ENCODE results near the gene ART1. TPM values are rescaled to one million over a fixed set of nuclear protein-coding genes. Genes with fewer than 3 reads are reported as not detected.

The ART1 gene
- total and polyA plus RNA-seq, 2 of the 4 experiments (the other 2 are of a cell fraction): not detected

GRCh38 chr11:3658252-3658651, 13.3 kb downstream of the ART1 start:
- dilution Hi-C loops (cut with HindIII; ENCODE audit: low sequenced_read_pairs, unreplicated experiment) (no loop called here), intact Hi-C loops (cut with micrococcal nuclease) (no loop called here), in situ Hi-C loops (cut with MboI; ENCODE audit: low sequenced_read_pairs) (no loop called here)
- POLR2A ChIA-PET (ENCODE audit: unreplicated experiment): no interaction called here
- Histone ChIP-seq H4K8ac (ENCODE audit: low read depth in 2 of 2, low read length in 2 of 2) (no peak overlapping the region), H3K79me1 (ENCODE audit: low read depth in 1 of 2, low read length in 2 of 2) (no peaks in the 10 kb centered on the region), H3K4me2 (ENCODE audit: low read depth, low read length) (no peak overlapping the region), H3K9me3 (ENCODE audit: control insufficient read depth, insufficient read depth, low read length) (no peaks in the 10 kb centered on the region), H2AK9ac (replicated peaks; ENCODE audit: low read depth, low read length, poor library complexity) (no peak overlapping the region), H2BK5ac (ENCODE audit: low read depth, low read length, poor library complexity, severe bottlenecking) (no peak overlapping the region), H3K9ac (ENCODE audit: low read depth, low read length) (no peak overlapping the region), H4K5ac (ENCODE audit: low read depth, low read length) (no peak overlapping the region), H4K91ac (ENCODE audit: insufficient read depth, low read depth, low read length) (no peak overlapping the region), H3K4me1 (ENCODE audit: control insufficient read depth, insufficient read depth, low read length) (no peaks in the 10 kb centered on the region), H2BK15ac (ENCODE audit: low read depth, low read length) (no peak overlapping the region), H3K9me1 (ENCODE audit: insufficient read depth, low read length) (no peaks in the 10 kb centered on the region), H2BK120ac (ENCODE audit: low read depth, low read length) (no peak overlapping the region), H2BK20ac (ENCODE audit: low read depth, low read length) (no peak overlapping the region), H3K18ac (ENCODE audit: low read depth, low read length) (no peak overlapping the region), H2AK5ac (ENCODE audit: low read depth, low read length) (no peak overlapping the region), H3K14ac (replicated peaks; ENCODE audit: low read depth, low read length) (no peak overlapping the region), H3K23ac (ENCODE audit: low read depth, low read length) (no peak overlapping the region), H3K4ac (ENCODE audit: low read depth, low read length) (no peak overlapping the region), H3K27ac (ENCODE audit: insufficient read depth, low read length) (no peak overlapping the region), H3K56ac (ENCODE audit: extremely low read depth, insufficient read depth, low read length) (no peak overlapping the region), H3K27me3 (ENCODE audit: control insufficient read depth, insufficient read depth, low read length) (peaks cover 16% of the 10 kb centered on the region), H3K36me3 (ENCODE audit: control insufficient read depth, insufficient read depth, low read length) (no peaks in the 10 kb centered on the region), H3K4me3 (ENCODE audit: insufficient read depth, low read depth, low read length) (no peak overlapping the region), H4K20me1 (ENCODE audit: insufficient read depth, low read length) (no peaks in the 10 kb centered on the region), H2AFZ (replicated peaks; ENCODE audit: low read length, poor library complexity) (no peak overlapping the region)
- DNase-seq (no peak), ATAC-seq (ENCODE audit: low read depth) (no peak)
- CTCF ChIA-PET: no interaction called here
- BruUV-seq (replicated peaks): no TSS peak
- WGBS, 2 experiments (ENCODE audit: extremely low coverage in 2 of 2, insufficient read length in 1 of 2): no CpG with 5 or more reads among the region's 8 CpGs
- TF ChIP-seq MAFK (IDR thresholded peaks at IDR 0.05; ENCODE audit: low read depth, low read length) (no peak), SMC3 (IDR thresholded peaks at IDR 0.05; ENCODE audit: low read depth, low read length) (no peak), MAZ (IDR thresholded peaks at IDR 0.05; ENCODE audit: borderline replicate concordance, low read depth, low read length) (no peak)

Data from IMR-90 (cell line).